ENCODE results near the gene TEAD3.

TEAD3 gene

DNA sequence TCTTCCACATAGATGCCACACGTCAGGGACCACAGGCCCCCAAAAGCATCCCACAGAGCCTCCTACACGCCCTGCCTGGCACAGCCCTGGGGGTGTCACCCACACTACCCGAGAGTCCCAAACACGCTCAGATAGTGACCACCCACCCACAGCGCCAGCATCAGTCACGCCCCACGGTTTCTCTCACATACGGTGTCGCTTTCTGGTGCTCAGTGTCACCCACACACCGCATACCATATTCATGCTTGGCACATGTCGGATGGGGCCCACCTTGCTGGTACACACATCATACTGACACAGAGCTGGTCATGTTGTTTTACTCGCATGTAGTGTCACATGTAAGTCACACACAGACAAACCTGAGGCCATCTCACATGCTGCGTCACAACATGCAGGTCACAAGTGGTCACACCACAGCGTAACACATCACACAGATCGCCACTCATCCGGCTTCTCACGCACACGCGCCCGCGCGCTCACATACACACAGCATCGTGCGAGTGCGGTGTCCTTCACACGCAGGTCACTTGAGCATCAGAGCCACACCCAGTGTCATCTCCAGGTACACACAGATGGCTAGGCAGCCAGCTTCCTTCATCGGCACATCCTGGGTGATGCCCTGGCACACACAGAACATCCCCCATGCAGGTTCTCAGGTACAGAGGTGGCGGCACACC lies 3.4 kb downstream of the TEAD3 start:
- Histone ChIP-seq H3K27ac (ENCODE audit: low read depth, low read length) (no peak overlapping the region), H3K4me1 (ENCODE audit: control insufficient read depth in 5 of 5, insufficient read depth in 5 of 5, low read length in 5 of 5) (peaks cover 0 to 49% (median 47%) of the 10 kb centered on the region in 5 donors), H3K4me3 (ENCODE audit: low read depth in 1 of 5, low read length in 5 of 5) (no peak overlapping the region)

DNA sequence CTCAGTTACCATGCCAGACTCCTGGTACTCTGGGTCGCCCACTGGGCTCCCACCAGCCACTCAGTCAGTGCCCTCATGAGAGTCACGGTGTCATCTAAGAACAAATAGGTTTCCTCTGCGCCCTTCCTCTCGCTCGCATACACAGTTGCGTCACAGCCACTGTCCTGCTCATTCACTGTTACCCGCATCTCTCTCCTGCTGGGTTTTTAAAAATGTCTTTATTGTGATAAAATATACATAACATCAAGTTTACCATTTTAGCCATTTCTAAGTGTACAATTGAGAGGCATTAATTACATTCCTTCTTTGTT lies 4.0 kb downstream of the TEAD3 start:
- Histone ChIP-seq H3K9me3 (ENCODE audit: control insufficient read depth in 5 of 5, low read length in 5 of 5) (no peaks in the 10 kb centered on the region), H3K27ac (ENCODE audit: low read depth, low read length) (no peak overlapping the region), H3K4me1 (ENCODE audit: control insufficient read depth in 5 of 5, insufficient read depth in 5 of 5, low read length in 5 of 5) (peaks cover 0 to 46% (median 41%) of the 10 kb centered on the region in 5 donors), H3K36me3 (ENCODE audit: control insufficient read depth in 5 of 5, insufficient read depth in 5 of 5, low read length in 5 of 5) (no peaks in the 10 kb centered on the region), H3K4me3 (ENCODE audit: low read depth in 1 of 5, low read length in 5 of 5) (no peak overlapping the region), H3K9ac (ENCODE audit: low read length in 5 of 5) (no peak overlapping the region), H3K27me3 (ENCODE audit: control insufficient read depth in 5 of 5, insufficient read depth in 4 of 5, low read length in 5 of 5) (peaks cover 0 to 8% (median 5%) of the 10 kb centered on the region in 5 donors)

More for the DNA sequence above, 3.4 kb downstream of the TEAD3 start:
- Histone ChIP-seq H3K36me3 (ENCODE audit: control insufficient read depth in 5 of 5, insufficient read depth in 5 of 5, low read length in 5 of 5) (no peaks in the 10 kb centered on the region), H3K9me3 (ENCODE audit: control insufficient read depth in 5 of 5, low read length in 5 of 5) (no peaks in the 10 kb centered on the region), H3K27me3 (ENCODE audit: control insufficient read depth in 5 of 5, insufficient read depth in 4 of 5, low read length in 5 of 5) (peaks cover 0 to 13% (median 10%) of the 10 kb centered on the region in 5 donors), H3K9ac (ENCODE audit: low read length in 5 of 5) (no peak overlapping the region)

DNA sequence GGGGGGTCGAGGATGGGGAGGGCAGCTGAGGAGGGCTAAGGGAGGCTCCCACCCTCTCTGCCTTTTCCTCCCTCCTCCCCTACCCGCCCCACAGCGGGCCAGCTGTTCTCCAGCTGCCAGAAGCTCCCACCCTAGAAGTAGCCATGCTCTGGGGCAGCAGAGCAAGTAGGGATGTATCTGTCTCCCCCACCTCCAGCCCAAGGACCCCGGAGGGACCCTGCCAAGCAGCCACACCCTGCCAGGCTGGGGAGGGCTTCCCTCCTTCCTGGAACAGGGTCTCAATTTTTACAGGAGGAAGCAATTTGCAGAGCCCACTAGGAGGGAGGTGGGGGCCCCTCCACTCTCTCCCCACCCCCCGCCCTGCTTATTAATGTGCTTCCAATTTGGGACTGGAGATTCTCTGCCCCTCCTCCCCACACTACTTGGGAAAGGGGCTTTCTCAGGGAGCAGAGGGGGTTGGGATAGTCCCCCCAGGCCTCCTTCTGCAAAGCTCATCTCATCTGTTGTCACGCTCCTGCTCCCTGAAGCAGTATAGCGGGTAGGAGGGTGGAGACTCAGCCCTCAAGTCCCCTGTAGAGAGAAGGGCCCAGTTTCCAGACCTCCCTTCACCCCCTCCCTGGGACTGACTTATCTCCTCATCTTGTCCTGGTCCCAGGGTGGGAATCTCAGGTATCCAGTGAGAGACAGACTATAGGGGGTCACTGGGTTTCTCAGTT lies 4.5 kb downstream of the TEAD3 start:
- H3K9me3 ChIP-seq (ENCODE audit: control insufficient read depth in 5 of 5, low read length in 5 of 5): no peaks in the 10 kb centered on the region
- H3K36me3 ChIP-seq (ENCODE audit: control insufficient read depth in 5 of 5, insufficient read depth in 5 of 5, low read length in 5 of 5): no peaks in the 10 kb centered on the region
- no peak overlapping the region for H3K4me3 ChIP-seq (ENCODE audit: low read depth in 1 of 5, low read length in 5 of 5)
- H3K27ac ChIP-seq (ENCODE audit: low read depth, low read length): no peak overlapping the region
- peaks cover 0 to 8% (median 4%) of the 10 kb centered on the region in 5 donors for H3K27me3 ChIP-seq (ENCODE audit: control insufficient read depth in 5 of 5, insufficient read depth in 4 of 5, low read length in 5 of 5)
- peaks cover 0 to 44% (median 37%) of the 10 kb centered on the region in 5 donors for H3K4me1 ChIP-seq (ENCODE audit: control insufficient read depth in 5 of 5, insufficient read depth in 5 of 5, low read length in 5 of 5)
- no peak overlapping the region for H3K9ac ChIP-seq (ENCODE audit: low read length in 5 of 5)

DNA sequence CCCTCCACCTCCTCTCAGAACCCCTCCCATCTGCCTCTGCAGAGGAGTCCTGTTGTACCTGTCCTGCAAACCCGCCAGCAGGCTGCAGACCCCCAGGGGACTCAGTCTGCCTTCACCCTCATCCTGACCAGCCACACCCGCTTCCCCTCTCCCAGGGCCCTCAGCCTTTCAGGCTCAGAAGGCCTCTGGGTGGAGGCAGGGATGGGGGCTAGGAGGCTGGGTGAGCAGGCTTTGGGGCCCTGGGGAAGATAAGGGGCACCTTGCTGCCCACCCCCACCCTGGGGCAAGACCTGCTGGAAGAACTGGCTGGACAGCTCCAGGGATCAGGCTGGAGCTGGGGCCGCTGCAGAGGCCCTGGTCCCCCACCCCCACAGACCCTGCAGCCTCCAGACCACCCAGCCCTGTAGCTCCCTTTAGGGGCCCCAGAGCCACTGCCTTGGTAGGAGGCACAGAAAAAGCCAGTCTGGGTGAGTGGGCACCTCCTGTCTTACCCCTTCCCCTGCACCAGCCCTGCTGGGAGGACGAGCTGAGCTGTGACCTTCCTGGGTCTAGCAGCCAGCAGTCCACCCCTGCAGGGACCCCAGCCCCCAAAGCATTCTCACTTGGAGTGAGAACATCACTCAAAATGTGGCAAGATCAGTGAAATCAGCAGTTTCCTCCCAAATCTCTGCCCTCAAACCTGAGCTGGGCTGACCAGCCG lies 5.2 kb downstream of the TEAD3 start:
- Histone ChIP-seq H3K27ac (ENCODE audit: low read depth, low read length) (no peak overlapping the region), H3K36me3 (ENCODE audit: control insufficient read depth in 5 of 5, insufficient read depth in 5 of 5, low read length in 5 of 5) (no peaks in the 10 kb centered on the region), H3K9ac (ENCODE audit: low read length in 5 of 5) (no peak overlapping the region), H3K4me1 (ENCODE audit: control insufficient read depth in 5 of 5, insufficient read depth in 5 of 5, low read length in 5 of 5) (peaks cover 0 to 41% (median 38%) of the 10 kb centered on the region in 5 donors), H3K27me3 (ENCODE audit: control insufficient read depth in 5 of 5, insufficient read depth in 4 of 5, low read length in 5 of 5) (peaks cover 0 to 8% (median 4%) of the 10 kb centered on the region in 5 donors), H3K9me3 (ENCODE audit: control insufficient read depth in 5 of 5, low read length in 5 of 5) (no peaks in the 10 kb centered on the region), H3K4me3 (ENCODE audit: low read depth in 1 of 5, low read length in 5 of 5) (no peak overlapping the region)

DNA sequence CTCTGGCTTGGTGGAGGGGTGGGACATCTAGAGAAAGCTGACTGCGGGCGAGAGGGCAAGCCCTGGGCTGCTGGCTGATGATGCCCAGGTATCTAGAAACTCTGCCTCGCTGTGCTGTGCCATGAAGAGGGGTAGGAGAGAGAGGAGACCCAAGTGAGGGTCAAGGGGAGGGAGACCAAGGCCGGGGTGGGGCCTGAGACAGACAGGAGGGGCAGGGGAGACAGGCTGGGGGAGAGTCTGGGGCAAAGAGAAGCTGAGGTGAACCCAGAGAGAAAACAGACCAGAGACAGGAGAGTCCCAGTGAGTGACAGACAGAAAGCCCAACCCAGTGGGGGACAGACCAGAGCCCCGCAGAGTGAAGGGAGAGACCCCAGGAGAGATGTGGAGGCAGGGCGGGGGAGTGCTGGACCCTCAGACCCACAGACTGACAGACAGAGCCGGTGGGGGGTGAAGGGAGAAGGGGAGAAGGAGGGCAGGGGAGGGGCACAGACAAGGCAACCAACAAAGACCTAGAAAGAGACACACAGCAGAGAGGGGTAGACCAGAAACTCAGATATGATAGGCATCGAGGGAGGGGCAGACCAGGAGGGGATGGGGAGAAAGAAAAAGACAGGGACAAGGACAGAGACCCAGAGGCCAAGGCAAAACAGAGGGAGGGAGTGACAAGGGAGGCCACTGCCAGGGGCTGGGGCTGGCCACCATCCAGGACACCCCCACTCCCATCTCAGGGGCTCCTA lies 5.9 kb downstream of the TEAD3 start:
- Histone ChIP-seq H3K27me3 (ENCODE audit: control insufficient read depth in 5 of 5, insufficient read depth in 4 of 5, low read length in 5 of 5) (peaks cover 0 to 8% (median 4%) of the 10 kb centered on the region in 5 donors), H3K9ac (ENCODE audit: low read length in 5 of 5) (no peak overlapping the region), H3K36me3 (ENCODE audit: control insufficient read depth in 5 of 5, insufficient read depth in 5 of 5, low read length in 5 of 5) (no peaks in the 10 kb centered on the region), H3K4me1 (ENCODE audit: control insufficient read depth in 5 of 5, insufficient read depth in 5 of 5, low read length in 5 of 5) (peaks cover 0 to 44% (median 36%) of the 10 kb centered on the region in 5 donors), H3K27ac (ENCODE audit: low read depth, low read length) (no peak overlapping the region), H3K4me3 (ENCODE audit: low read depth in 1 of 5, low read length in 5 of 5) (no peak overlapping the region), H3K9me3 (ENCODE audit: control insufficient read depth in 5 of 5, low read length in 5 of 5) (no peaks in the 10 kb centered on the region)

DNA sequence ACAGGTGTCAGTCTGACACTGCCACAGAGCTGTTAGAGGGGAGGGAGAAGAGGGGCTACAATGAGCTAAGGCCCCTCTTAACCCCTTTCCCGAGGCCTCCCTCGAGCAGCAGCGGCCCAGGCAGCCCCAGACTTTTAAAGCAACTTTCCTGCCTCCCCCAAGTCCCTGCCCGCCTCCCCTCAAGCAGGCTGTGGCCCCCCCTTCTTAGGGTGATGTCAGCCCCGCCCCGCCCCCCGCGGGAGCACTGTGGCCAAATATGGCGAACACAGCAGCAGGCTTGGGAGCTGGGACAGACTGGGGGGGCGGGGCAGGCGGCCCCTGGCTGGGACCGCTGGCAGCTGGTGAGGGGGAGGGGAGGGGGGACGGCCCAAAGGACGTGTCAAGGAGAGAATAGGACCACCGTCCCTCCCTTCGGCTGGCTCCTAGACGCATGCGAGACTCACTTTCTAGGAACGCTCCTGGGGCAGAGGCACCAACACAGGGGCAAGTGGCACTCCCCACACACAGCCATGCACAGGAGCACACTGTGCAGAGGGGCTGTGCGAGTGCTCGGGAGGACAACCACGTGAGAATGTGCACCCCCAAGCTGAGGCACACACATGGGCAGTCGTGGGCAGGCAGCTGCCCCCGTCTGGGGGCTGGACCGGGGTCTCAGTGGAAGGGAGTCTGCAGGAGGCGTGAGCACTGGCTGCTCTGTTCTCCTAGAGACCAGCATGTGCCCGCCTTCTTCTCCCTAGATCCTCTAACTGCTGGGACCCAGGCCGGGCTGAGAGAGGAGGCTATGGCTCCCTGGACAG lies 6.7 kb downstream of the TEAD3 start:
- Histone ChIP-seq H3K4me1 (ENCODE audit: control insufficient read depth in 5 of 5, insufficient read depth in 5 of 5, low read length in 5 of 5) (peaks cover 0 to 44% (median 35%) of the 10 kb centered on the region in 5 donors), H3K36me3 (ENCODE audit: control insufficient read depth in 5 of 5, insufficient read depth in 5 of 5, low read length in 5 of 5) (no peaks in the 10 kb centered on the region), H3K27me3 (ENCODE audit: control insufficient read depth in 5 of 5, insufficient read depth in 4 of 5, low read length in 5 of 5) (peaks cover 0 to 8% (median 4%) of the 10 kb centered on the region in 5 donors), H3K4me3 (ENCODE audit: low read depth in 1 of 5, low read length in 5 of 5) (peak overlapping the region; percentile 27 to 61 (median 44)), H3K9me3 (ENCODE audit: control insufficient read depth in 5 of 5, low read length in 5 of 5) (no peaks in the 10 kb centered on the region), H3K9ac (ENCODE audit: low read length in 5 of 5) (no peak overlapping the region), H3K27ac (ENCODE audit: low read depth, low read length) (no peak overlapping the region)

DNA sequence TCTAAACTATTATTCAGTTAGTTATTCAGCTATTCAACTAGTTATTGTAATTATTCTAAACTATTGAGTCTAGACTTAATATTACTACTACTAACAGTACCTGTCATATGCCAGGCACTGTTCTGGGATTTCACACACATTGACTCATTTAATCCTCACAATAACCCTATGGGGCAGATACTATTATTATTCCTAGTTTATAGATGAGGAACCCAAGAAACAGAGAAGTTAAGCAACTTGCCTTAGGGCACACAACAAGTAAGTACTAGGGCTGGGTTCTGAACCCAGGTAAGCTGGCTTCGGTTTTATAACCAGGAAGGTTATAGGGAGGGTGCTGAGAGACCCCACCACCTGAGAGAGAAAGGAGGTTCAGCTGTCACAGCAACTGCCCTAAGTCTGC lies 7.8 kb downstream of the TEAD3 start:
- Histone ChIP-seq H3K4me3 (ENCODE audit: low read depth in 1 of 5, low read length in 5 of 5) (no peak overlapping the region), H3K4me1 (ENCODE audit: control insufficient read depth in 5 of 5, insufficient read depth in 5 of 5, low read length in 5 of 5) (peaks cover 0 to 38% (median 29%) of the 10 kb centered on the region in 5 donors), H3K36me3 (ENCODE audit: control insufficient read depth in 5 of 5, insufficient read depth in 5 of 5, low read length in 5 of 5) (peaks cover 0 to 4% (median 0%) of the 10 kb centered on the region in 5 donors), H3K27ac (ENCODE audit: low read depth, low read length) (no peak overlapping the region), H3K9ac (ENCODE audit: low read length in 5 of 5) (peak overlapping the region in 1 of 5 donors; percentile 30), H3K27me3 (ENCODE audit: control insufficient read depth in 5 of 5, insufficient read depth in 4 of 5, low read length in 5 of 5) (peaks cover 0 to 14% (median 4%) of the 10 kb centered on the region in 5 donors), H3K9me3 (ENCODE audit: control insufficient read depth in 5 of 5, low read length in 5 of 5) (no peaks in the 10 kb centered on the region)

DNA sequence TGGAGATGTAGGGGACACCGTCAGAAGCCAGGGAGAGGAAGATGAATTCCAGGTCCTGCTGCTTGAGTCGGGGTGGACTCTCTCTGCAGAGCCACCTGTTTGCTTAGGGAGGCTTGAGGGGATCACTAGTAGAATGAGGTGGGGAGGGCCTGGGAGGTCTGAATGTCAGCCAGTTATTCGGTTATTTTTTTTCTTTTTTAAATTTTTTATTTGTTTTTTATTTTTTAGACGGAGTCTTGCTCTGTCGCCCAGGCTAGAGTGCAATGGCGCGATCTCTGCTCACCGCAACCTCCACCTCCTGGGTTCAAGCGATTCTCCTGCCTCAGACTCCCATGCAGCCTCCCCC lies 8.4 kb downstream of the TEAD3 start:
- Histone ChIP-seq H3K4me3 (ENCODE audit: low read depth in 1 of 5, low read length in 5 of 5) (no peak overlapping the region), H3K36me3 (ENCODE audit: control insufficient read depth in 5 of 5, insufficient read depth in 5 of 5, low read length in 5 of 5) (peaks cover 0 to 5% (median 0%) of the 10 kb centered on the region in 5 donors), H3K9ac (ENCODE audit: low read length in 5 of 5) (no peak overlapping the region), H3K27ac (ENCODE audit: low read depth, low read length) (no peak overlapping the region), H3K4me1 (ENCODE audit: control insufficient read depth in 5 of 5, insufficient read depth in 5 of 5, low read length in 5 of 5) (peaks cover 0 to 34% (median 25%) of the 10 kb centered on the region in 5 donors), H3K27me3 (ENCODE audit: control insufficient read depth in 5 of 5, insufficient read depth in 4 of 5, low read length in 5 of 5) (peaks cover 0 to 11% (median 4%) of the 10 kb centered on the region in 5 donors), H3K9me3 (ENCODE audit: control insufficient read depth in 5 of 5, low read length in 5 of 5) (no peaks in the 10 kb centered on the region)
